B cell (primary cell): ENCODE measurements around the gene SRP19.

Source experiments
- CTCF ChIP-seq: fragments of 200-600 bp; IDR thresholded peaks from one replicate; pipeline ENCODE4 v1.8.0; 2022; ENCODE audit warnings: antibody characterized with exemption, mild to moderate bottlenecking
- EZH2 ChIP-seq: IDR thresholded peaks from 2 replicates; pipeline ENCODE4 v1.6.1; 2012; ENCODE audit warnings: borderline replicate concordance, low read depth, mild to moderate bottlenecking, moderate library complexity, low read length; ENCODE audit not compliant: insufficient read depth, poor library complexity, severe bottlenecking

- TF ChIP-seq EZH2, result no peak
- TF ChIP-seq CTCF, result no peak
Measured at GRCh38 chr5:112822456-112822855, 38.6 kb upstream of the SRP19 start.
